ENCODE measurements around the gene COL18A1. TPM values are rescaled to one million over a fixed set of nuclear protein-coding genes. Genes with fewer than 3 reads are reported as not detected.
A peak's percentile ranks its signal among the peaks of the same experiment; 100 is the strongest.

Gene COL18A1
- total RNA-seq, 1 donor from 2014 or later, result 499 TPM

DNA sequence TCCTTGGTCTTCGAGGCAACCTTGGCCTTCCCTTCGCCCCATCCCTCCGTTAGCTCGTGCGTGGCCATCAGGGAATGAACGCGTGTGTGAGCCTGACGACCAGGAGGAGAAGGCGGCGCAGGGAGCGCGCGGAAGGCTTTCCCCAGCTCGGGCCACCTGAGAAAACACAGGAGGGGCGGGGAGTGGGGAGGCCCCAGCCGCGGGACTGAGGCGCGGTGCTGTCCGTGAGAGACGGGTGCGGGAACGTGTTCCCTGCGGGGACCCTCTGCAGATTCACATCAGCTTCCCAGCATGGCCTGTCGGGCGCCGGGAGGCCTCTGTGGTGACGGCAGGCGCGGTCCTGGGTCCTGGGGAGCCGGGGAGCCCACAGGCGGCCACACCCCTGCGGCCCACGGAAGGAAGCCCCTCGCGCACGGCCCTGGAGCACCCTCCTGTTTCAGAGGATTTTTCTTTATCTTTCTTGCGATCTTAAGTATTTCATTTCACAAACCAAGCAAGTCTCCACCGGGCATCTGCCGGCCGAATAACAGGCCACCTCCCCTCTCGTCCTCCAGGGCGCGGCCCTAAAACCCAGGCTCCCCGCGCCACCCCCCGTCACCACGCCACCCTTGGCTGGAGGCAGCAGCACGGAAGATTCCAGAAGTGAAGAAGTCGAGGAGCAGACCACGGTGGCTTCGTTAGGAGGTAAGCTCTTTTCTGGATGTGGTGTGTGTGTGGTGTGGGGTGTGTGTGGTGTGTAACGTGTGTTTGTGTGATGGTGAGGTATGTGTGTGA lies 71.0 kb downstream of the COL18A1 start:
- no peak for ATAC-seq
- no peak for DNase-seq (ENCODE audit: low spot score)

DNA sequence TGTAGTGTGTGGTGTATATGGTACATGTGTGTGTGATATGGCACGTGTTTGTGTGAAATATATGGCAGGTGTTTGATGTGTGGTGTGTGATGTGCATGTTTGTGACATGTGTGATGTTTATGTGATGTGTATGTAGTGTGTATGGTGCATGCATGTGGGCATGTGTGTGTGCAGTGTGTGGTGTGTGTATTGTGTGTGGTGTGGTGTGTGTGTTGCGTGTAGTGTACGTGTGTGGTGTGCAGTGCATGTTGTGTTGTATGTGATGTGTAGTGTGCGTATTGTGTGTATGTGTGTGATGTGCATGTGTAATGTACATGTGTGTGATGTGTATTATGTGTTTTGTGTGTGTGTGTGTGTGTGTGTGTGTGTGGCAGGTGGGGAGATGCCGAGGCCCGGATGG lies 71.6 kb downstream of the COL18A1 start:
- DNase-seq (ENCODE audit: low spot score) (no peak), ATAC-seq (no peak)

DNA sequence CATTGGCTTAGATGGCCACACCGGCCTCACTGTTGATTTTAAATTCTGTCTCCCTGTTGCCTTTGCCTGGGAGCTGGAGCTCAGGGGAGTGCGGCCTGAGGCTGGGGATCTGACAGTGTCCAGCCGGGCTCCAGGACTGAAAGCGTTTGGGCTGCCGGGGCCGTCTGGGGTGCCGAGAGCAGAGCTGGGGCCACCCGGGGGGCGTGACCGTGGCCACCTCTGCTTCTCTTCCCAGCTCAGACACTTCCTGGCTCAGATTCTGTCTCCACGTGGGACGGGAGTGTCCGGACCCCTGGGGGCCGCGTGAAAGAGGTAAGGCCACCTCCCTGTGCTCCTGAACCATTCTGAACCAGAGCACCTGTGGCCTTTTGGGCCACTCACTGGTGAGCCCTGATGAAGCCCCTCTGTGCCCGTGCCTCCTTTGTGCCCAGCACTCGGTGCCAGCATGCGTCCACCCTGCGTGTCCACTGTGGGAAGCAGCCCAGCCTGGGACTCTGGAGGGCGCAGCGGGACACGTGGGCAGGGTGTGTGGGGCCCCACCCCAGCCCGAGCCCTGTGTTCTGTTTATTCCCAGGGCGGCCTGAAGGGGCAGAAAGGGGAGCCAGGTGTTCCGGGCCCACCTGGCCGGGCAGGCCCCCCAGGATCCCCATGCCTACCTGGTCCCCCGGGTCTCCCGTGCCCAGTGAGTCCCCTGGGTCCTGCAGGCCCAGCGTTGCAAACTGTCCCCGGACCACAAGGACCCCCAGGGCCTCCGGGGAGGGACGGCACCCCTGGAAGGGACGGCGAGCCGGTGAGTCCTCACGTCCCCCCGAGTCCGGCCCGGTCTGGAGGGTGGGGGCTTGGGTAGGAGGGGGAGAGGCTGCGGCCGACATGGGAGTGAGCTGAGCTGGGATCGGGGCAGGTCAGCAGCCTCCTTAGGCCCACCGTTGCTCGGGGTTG lies 72.5 kb downstream of the COL18A1 start:
- ATAC-seq (no peak), DNase-seq (ENCODE audit: low spot score) (no peak)

DNA sequence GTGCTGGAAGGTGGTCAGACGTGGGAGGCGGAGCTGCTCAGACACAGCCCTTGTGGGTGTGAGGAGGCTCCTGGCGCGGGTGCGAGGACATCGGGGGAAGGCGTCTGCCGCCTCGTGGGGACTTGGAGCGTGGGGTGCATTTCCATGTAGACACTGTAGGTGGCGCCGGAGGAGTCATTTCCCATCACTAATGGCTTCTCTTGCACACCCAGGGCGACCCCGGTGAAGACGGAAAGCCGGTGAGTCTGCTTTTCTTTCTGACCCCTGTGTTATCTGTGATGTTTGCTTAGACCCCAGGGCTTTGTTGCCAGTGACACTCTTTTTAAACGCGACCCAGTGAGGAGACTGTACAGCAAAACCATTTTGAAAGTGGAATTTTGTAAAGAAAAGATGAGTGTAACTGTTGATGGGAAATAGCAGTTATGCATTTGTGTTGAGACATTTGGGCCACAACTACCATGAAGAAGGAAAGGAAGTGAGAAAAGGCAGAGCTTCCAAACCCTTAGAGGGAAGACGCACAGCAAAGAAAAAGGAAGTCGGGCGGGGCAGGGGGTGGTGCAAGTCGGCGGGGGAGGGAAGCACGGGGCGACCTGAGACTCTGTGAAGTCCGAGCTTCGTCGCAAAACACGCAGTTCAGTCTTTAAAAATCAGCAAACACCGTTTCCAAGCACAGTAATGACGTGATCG lies 73.3 kb downstream of the COL18A1 start:
- ATAC-seq (peak; percentile 62), DNase-seq (ENCODE audit: low spot score) (peak; percentile 74)

DNA sequence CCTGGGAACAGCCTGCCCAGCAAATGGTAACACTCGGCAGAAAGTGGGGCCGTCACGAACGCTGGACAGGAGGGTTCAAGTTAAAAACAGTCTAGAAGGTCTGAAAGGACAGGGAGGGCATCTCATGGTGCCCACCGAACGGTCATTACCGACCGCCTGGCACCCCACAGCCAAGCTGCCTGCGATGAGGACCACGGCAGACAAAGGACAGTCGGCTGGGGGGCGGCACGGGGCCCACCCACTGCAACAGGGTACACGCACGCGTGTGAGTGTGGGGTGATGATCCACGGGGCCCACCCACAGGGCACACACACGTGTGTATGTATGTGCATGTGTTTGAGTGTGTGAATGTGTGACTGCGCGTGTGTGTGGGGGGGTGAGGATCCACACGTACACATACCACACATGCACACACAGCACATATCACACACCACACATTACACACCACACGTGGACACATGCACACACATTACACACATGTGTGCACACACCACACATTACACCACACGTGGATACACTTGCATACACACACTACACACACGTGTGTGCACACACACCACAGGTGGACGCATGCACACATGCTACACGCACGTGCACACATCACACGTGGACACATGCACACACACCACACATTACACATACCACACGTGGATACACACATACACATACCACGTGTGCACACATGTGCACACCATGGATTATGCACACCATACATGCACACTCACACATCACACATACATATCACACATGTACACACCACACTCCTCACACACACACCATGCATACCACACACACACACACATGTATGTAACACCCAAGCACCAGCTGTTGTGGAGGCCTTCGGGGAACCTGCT lies 74.1 kb downstream of the COL18A1 start:
- no peak for DNase-seq (ENCODE audit: low spot score)
- no peak for ATAC-seq

DNA sequence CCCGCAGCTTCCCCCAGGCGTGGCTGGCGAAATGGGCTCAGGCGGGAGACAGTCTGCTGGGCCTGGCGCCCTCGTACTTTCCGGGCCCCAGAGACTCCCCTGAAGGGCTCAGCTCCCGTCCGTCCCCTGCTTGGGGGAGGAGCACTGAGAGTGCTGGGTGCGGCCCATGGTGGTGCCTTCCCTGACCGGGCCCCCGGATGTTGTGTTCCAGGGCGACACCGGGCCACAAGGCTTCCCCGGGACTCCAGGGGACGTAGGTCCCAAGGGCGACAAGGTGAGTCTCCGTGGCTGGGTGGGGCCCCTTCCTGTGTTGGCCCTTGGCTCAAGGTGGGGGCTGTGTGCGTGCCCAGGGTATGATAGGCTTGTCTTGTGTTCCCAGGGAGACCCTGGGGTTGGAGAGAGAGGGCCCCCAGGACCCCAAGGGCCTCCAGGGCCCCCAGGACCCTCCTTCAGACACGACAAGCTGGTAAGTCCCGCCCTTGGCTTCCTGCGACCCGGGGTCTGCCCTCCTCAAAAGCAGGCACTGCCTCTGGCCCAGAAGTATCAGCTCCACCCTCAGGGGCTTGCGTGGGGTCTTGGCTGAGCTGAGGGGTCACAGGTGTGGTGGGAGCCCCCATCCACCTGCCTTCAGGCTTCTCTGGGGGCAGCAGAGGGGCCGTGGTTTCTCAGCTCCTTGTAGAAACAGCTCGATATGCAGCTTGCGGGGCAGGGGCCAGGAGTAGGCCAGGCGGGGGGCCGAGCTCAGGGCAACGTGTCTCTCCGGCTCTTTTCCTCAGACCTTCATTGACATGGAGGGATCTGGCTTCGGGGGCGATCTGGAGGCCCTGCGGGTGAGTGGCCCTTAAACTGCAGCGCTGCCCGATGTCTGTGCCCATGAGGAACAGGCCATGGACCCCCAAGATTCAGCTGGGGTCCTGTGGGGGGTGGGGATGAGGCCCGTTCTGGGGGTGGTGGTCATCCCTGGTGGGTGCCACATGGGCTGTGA lies 75.0 kb downstream of the COL18A1 start:
- ATAC-seq, result no peak
- no peak for DNase-seq (ENCODE audit: low spot score)

DNA sequence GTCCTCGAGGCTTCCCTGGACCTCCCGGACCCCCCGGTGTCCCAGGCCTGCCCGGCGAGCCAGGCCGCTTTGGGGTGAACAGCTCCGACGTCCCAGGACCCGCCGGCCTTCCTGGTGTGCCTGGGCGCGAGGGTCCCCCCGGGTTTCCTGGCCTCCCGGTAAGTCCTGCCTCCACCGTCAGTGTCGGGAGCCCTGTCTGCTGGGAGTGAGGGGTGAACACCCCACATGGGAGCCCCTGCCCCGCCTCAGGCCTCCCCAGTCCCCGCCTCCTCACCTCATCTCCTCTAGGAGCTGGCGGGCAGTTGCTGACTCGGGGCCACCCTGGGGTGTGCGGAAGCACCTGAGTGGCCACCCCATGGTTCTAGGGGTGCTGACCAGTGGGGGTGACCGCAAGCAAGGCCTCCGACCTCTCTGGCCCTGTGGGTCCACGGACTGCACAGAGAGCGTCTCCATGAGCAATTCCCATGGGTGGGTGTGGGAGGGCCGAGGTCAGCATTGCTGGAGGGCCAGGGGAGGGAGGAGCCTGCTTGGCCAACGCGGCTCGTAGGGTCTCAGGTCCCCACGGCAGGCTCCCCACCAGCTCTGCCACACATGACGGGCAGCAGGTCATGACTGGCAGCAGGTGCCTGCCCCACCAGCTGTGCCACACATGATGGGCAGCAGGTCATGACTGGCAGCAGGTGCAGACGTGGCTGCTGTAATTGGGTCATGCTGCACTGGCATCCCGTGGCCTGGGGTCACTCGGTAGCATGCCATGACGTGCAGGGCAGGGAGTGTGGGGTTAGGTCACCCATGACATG lies 75.9 kb downstream of the COL18A1 start:
- no peak for ATAC-seq
- DNase-seq (ENCODE audit: low spot score), result no peak

DNA sequence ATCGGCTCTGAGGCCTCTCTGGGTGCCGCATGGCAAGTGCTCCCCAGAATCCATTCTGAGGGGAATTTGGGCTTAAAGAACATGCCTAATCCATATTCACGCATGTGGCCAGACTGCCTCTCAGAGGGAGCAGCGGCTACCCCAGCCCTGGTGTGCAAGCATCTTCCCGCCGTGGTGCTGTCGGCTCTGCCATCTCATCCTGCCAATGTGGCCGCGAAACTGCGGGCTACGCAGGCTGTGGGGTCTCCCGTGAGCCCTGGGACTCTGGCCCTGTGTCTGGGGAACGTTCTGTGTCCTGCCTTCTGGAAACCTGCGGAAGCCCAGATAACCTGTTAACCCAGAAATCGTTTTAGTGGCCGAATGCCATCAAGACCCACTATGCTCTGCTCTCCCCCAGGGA lies 76.6 kb downstream of the COL18A1 start:
- DNase-seq (ENCODE audit: low spot score) (no peak), ATAC-seq (no peak)

DNA sequence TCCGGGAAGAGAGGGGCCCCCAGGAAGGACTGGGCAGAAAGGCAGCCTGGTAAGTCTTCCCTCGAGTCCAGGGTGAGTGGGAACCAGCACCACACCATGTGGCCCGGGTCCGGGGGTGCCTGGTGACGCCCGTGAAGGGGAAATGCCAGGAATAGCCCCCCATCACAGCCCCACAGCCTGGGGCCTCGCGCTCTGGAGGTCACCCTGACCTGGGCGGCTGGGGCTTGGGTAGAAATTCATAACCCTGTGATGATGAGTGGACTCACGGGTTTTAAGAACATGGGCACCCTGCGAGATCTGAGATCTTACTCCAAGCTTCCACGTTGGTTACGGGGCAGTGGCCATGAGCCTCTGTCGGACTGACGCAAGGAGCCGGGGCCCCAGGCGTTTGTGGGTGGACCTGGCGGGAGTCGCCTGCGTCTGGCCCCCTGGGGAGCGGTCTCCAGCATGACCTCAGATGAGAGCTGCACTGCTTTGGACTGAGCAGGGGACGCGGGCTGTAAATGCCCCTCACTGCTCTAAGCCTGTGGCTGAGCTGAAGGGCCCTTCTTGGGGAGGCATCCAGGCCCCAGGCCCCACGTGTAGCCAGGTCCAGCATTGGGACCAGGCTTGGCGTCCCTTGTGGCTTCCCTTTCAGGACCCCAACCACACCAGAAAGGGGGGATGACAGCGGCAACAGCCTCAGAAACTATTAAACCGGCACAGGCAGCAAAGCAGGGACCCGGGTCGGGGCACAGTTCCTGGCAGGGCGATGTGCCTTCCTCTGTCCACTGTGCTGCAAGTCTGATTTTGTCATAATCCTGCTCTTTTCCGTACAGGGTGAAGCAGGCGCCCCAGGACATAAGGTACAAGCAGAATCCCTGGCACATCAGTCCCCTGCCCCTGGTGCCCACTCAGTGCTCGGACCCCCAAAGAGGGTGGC lies 77.3 kb downstream of the COL18A1 start:
- no peak for ATAC-seq
- no peak for DNase-seq (ENCODE audit: low spot score)

DNA sequence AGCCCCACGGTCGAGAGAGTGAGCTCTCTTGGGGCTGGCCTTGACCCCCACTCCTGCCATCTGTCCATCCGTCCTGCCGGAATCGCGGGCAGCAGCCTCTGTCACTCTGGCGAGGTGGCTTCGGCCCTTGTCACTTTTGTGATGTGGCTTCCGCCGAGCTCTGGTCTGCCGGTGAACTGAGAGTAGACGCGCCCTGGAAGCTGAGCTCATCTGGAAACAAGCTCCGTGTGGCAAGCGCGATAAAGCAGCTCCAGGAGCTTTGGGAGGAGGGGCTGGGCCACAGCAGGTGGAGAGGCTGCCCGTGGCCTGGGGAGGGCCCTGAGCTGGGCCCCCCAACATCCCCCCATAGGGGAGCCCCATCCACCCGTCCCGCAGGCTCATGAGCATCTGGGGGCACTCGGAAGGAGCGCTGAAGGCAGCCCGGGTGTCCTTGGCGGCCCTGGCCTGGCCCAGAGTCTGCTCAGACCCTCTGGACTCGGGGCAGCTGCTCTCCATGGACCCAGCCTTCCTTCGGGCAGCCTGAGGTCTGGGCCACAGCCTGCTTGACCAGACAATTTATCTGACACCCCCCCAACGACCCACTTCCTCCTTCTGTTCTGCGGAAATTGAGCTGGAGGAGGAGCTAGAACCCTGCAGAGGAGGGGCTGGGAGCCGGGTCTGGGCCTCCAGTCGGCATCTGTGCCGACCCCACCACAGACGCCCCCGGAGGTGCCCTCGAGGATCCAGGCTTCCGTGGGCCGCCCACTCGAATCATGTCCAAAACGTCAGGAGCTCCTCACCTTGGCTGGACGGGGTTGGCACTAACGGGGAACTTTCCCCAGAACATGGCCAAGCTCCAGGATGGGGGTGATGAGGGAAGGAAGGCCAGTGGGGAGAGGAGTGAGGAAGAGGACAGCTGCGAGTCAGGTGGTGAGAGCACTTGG lies 78.2 kb downstream of the COL18A1 start:
- DNase-seq (ENCODE audit: low spot score), result no peak

DNA sequence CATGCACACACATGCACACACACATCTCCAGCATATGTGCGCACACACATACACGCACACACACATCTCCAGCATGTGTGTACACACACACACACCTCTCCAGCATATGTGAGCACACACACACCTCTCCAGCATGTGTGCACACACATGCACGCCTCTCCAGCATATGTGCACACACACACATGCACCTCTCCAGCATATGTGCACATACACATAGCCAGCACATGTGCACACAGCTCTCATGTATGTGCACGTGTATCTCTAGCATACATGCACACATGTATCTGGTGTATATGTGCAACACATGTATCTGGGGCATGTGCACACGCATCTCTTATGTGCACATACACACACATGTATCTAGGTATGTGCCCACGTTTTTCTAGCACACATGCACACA lies 79.4 kb downstream of the COL18A1 start:
- DNase-seq (ENCODE audit: low spot score), result no peak
- ATAC-seq, result no peak

More for the DNA sequence above, 78.2 kb downstream of the COL18A1 start:
- peak; percentile 48 for ATAC-seq

DNA sequence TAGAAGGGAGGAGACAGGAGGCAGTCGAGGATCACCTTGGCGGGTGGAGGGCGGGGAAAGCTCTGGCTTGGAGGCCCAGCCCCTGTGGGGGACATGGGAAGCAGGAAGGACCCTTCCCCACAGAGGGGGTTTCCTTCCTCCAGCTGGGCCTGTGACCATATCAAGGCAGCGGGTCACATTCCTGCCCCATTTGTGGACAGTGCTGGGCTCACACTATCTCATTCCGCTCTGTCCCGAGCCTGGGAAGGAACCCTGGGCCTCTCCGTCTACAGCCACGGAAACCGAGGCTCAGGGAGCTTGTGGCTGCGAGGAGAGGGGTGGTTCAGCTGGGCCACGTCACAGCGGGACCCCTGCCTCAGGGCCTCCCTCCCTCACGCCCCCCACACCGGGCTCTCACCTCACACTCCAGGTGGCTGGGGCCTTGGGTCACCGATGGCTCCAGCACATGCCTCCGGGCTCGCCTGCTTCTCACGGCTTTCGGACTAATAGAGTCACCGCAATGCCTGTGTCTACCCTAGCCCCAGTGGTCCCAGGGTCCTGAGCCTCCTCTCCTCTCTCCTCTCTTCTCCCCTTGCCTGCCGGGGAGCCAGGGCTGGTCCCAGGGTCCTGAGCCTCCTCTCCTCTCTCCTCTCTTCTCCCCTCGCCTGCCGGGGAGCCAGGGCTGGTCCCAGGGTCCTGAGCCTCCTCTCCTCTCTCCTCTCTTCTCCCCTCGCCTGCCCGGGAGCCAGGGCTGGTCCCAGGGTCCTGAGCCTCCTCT lies 80.9 kb downstream of the COL18A1 start:
- DNase-seq (ENCODE audit: low spot score), result no peak
- ATAC-seq, result no peak

DNA sequence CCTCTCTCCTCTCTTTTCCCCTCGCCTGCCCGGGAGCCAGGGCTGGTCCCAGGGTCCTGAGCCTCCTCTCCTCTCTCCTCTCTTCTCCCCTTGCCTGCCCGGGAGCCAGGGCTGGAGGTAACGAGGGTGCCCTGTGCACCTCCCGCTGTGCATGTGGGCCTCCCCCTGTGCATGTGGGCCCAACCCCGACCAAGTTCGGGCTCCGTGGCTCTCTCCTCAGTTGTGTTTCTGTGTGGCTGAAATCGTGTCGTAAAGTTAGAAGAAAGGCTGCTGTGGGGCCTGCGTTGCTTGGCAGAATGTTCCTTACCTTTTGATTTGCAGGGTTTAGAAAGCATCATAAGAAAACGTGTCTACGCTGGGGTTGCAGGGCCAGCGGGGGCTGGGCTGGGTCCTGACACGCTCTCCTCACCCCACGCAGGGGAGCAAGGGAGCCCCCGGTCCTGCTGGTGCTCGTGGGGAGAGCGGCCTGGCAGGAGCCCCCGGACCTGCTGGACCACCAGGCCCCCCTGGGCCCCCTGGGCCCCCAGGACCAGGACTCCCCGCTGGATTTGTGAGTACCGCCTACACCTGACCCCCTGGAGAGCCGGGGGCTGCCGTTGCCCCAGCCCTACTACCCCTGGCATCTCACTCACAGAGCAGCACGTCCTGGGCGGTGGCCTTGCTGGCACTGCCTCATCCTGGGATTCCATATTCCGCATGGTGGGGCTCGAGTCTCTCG lies 81.6 kb downstream of the COL18A1 start:
- no peak for DNase-seq (ENCODE audit: low spot score)
- no peak for ATAC-seq

DNA sequence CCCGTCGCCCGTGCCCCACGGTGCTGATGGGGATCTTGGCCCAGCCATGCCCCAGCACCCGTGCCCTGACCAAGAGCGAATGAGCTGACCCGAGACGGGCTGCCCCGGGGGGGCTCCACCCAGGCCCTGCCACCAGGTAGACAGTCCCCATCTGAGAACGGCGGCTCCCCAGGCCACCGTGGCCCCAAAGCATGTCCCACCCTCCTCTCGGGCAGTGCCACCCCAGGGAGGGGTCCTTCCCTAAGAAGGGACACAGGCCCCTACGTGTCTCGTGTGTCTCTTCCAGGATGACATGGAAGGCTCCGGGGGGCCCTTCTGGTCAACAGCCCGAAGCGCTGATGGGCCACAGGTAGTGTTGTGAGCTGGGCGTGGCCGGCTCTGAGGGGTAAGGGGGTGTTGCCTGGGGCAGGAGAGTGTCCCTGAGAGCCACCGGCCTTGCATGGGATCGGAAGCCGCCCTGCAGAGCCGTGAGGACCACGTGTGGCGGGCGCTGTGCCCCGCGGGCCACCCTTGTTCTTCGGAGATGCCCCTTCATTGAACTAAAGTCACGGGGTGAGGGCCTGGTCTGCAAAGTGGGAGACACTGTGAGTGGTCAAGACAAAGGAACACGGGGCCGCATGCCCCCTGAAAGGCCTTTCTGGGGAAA lies 82.3 kb downstream of the COL18A1 start:
- ATAC-seq, result no peak
- no peak for DNase-seq (ENCODE audit: low spot score)

Measured in left lobe of liver (tissue), 2 donors.